Activated CD8-positive, alpha-beta memory T cell treated with anti-CD3 and anti-CD28 coated beads for 1 hour (primary cell): Measurements from ENCODE around the gene BMI1.

Experiments
- DNase-seq, 2 donors: peaks; one replicate each; pipeline ENCODE4 v3.0.0-alpha.2; 2020; ENCODE audit warnings: low read depth in 1 of 2; ENCODE audit errors: extremely low read depth in 1 of 2

The BMI1 gene

DNA sequence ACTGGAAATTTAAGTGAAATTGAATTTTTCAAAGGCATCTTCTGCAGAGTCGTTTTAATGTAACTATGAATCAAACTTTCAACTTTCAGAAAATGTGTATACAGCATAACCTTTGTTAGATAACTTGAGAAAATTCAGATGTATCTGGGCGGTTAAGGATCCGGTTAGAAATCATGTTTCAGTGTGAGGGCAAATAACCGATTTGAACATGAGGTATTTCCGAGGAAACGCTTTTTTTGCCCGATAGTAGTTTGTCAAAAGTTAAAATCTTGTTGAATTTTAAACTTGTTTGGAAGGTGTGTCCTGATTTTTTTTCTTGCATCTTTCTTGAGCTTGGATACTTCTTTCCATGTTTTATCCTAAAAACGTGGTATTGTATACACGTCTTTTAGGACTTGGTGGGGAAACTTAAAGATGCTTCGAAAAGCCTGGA lies 1.3 kb upstream of the BMI1 start:
- DNase-seq = no peak

DNA sequence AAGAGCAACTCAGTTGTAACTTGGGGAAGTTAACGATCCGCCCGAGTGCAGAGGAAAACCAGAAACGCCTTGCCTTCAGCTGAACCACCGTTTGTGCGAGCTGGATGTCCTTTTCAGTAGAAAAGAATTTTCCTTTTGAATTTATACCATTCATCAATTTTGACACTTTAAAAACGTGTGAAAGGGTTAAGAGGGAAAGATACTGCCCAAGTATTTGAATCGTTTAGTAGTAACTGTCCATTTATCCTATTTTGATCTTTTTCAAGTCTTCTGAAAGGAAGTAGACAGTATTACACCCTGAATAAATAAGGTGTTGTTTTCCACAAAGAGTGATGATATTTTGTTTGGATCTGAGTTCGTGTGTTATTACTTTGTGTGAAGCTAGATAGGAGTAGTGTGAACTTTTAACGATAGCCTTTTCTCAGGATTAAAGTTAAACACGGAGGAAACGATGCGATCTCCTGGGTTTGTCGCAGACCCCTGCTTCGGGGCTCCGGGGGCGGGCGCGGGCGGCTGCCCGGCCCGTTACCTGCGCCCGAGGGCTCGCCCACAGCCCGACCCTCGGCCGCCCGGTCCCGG lies 830 bp upstream of the BMI1 start:
- DNase-seq = no peak

DNA sequence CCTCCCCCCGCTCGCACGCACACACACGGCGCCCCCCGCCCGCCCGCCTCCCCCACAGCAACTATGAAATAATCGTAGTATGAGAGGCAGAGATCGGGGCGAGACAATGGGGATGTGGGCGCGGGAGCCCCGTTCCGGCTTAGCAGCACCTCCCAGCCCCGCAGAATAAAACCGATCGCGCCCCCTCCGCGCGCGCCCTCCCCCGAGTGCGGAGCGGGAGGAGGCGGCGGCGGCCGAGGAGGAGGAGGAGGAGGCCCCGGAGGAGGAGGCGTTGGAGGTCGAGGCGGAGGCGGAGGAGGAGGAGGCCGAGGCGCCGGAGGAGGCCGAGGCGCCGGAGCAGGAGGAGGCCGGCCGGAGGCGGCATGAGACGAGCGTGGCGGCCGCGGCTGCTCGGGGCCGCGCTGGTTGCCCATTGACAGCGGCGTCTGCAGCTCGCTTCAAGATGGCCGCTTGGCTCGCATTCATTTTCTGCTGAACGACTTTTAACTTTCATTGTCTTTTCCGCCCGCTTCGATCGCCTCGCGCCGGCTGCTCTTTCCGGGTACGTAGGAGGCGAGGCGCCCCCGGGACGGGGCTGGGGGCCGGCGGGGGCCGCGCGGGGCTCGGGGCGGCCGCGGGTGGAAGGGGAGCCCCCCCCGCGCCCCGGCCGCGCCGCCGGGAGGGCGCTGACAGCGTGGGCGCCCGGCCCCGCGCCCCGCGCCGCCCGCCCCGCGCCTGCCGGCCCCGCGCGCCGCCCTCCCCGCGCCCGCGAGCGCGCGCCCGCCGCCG lies 441 bp downstream of the BMI1 start:
- no peak for DNase-seq

DNA sequence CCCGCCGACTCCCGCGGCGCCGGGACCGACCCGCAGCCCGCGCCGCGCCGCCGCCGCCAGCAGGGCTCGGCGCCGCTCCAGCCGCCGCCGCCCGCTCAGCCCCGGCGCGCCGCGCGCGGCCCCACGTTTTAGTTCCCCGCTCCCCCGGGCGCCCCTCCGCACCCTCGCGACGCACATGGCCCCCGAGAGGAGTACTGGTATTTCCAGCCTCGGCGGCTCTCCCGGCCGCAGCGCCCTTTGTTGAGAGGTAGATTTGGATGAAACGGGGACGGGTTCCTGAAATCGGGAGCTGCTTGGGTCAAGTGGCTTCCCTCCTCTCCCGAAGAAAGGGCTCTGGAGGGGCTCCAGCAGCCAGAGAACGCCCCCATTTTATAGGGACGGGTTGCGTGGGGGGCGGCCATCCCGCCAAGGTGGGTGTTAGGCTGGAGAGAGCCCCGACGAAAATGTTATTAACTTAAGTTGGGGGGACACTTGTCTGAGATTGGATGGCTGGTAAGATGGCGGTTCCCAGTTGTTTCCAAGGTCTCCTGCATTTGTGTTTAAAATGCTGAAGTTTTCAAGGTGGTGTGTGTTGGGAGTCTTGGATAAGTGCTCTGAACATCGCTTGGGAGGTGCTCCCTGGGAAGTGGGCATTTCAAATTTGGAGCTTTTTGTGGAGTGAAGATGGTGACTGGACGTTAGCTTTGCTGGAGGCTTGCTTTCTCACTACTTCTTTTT lies 1.2 kb downstream of the BMI1 start:
- DNase-seq = no peak

DNA sequence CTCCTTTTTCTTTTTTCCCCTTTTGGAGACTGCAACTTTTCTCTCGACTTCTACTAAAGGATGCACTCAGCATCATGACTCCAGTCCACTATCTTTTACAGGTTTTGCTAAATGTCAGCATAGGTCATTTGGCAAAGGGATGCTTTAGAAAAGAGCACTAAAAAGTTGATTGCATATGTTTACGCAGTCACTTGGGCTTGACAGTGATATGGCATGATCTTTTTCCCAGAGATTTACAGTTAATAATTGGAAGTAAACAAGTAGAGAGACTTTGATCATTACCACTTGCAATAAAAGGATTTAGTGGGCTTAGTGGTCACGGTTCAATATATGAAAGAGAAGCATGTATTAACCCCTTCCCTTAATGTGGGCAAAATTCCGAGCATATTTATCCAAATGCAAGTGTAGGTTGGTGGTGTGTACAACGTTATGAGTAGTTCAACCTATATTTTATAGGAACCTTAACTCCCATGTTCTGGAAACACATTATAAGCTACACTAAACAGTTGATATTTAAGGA lies 1.8 kb downstream of the BMI1 start:
- no peak for DNase-seq

DNA sequence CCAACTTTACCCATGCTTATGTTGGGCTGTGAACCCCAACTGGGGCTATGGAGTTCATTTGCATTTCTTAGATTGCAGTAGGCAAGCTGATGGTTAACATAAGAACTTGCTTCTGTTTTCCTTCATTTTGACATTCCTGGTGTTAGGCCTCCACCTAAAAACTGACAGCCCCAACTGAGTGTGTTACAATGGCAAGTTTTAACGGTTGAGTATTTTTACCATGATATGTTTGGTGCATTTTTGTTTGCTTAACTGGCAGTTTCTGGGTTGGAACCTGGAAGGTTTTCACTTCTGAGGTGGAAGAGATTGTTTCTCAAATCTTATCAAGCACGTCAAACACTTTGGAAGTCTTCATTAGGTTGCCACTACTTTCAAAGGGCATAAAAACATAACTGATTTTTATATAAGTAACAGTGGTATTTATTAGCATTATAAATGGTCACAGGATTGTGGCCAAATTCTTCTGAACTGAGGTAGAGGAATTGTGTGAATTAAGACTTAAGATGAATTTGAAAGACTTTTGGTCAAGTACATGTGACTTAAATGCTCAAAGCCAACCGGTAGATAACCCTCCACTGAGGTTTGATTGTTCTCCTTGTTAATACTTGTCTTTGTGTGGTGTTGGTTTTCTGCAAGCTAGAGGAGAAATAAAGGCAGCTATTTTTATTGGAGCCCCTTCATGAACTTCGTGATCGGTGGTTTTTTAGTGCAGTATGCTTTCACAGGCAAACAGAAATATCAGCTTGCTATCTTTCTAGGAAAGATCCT lies 2.8 kb downstream of the BMI1 start:
- no peak for DNase-seq

DNA sequence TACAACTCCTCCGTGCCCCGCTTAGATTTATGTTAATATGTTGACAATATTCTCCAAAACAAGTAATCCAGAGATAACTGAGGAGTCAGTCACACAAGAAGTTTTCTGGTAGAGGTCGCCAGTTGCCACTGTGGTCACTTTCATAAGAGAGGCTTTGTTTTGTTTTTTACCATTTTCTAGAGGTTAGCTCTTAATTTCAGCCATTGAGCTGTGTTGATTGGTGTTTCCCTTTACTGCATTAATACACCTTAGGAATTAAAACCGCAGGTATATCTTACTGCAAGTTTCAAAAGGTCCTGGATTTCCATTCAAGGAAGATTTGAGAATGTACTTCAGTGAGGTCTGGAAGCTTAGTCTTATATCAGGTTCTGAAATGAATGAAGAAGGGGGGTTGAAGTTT lies 3.5 kb downstream of the BMI1 start:
- DNase-seq = no peak

DNA sequence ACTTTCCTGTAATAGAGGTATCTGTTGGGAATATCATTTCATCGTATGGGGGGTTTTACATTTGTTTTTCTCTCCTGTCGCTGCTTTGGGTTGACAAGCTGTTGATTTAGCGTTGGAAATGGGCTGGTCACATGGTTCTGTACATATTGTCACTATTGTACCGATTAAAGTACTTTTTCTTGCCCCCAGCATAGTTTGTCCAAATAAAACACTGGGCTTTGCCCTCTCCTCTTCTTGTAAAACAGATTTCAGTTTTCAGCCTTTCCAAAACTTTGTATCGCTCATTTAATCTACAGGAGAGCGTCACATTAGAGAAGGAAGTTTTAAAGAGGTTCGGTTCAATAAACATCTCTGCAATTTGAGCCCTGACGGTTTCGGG lies 4.0 kb downstream of the BMI1 start:
- DNase-seq = no peak

DNA sequence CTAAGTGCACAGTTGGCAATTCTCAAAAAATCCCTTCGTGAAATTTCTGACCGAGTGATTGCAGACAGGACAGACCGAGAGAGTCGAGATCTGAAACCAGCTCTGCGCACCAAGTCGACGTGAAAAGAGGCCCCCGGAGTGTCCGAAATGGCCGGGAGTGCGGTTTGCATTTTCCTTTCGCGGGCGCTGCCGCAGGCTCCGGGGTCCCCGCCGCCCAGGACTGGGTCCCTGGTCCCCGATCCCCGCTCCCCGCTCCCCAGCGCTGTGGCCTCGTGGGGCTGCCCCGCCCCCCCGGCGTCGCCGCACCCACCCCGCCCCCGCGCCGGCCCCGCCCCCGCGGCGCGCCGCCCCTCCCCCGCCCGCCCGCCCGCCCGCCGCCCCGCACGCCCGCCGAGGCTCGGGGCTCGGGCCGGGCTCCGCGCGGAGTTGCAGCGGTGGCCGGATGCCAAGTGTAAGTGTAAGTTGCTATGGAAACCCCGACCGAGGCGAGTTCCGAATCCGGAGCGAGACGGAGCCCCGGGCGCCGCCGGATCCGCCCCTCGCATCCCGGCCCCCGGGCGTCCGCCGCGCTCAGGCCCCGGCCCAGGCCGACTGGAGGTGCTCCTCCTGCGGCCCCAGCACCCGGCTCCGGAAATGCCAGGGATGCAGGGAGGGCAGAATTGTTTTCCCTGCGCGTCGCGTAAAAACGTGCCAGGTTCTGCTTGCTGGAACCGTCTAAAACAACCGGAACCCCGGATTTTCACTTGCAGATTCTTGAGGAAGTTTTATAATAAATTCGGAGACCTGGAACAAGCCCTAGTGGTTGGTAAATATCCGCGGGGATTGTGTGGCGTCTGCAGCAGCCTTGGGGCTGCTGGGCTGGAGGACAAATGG lies 4.6 kb downstream of the BMI1 start:
- DNase-seq = peak in 1 of 2 donors; percentile 58

DNA sequence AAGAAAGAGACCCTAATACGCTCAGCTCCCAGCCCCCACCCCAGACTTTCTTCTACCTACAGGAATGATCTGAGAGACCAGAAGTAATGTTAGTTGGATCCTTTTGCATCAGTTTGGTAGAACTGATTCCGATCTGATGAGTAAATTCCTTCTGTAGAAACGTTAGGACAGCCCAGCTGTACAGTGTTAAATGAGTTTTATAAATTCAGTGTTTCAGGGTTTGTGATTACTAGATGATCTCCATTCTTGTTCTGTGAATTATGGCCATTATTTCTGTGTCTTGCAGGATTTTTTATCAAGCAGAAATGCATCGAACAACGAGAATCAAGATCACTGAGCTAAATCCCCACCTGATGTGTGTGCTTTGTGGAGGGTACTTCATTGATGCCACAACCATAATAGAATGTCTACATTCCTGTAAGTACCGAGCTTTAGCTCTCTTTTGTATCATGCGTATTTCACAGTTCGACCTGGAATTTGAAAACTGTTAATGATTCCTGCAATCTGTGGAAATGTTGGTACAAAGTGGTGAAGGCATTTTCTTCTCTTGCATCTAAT lies 5.3 kb downstream of the BMI1 start:
- no peak for DNase-seq

DNA sequence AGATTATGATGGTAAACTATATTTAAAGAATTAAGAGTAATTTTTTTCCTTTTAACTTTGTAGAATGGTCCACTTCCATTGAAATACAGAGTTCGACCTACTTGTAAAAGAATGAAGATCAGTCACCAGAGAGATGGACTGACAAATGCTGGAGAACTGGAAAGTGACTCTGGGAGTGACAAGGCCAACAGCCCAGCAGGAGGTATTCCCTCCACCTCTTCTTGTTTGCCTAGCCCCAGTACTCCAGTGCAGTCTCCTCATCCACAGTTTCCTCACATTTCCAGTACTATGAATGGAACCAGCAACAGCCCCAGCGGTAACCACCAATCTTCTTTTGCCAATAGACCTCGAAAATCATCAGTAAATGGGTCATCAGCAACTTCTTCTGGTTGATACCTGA lies 8.3 kb downstream of the BMI1 start:
- no peak for DNase-seq

DNA sequence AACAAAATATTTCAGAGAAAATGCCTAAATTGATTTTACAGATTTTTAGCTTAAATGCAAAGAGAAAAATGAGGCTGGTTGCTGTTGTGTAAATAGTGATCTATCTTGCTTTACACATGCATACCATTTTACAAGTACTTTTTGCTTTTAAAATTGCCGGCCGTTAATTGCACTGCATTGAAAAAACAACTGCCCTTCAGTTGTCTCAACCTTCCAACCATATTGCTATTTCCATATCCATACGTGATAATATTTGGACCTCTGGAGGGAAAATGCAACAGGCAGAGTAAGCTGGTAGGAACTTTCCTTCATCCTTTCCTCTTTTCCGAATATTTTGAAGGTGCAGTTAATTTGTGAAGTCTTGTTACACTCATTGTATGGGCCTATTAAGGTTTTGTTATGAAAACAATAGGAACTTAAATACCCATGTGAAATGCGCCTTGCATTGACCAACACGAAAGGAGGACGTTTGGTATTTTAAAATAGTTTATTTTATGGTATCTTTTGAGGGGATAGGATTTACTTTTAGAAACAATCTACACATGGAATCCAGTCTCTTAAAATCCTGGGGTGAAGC lies 11.3 kb downstream of the BMI1 start:
- no peak for DNase-seq

DNA sequence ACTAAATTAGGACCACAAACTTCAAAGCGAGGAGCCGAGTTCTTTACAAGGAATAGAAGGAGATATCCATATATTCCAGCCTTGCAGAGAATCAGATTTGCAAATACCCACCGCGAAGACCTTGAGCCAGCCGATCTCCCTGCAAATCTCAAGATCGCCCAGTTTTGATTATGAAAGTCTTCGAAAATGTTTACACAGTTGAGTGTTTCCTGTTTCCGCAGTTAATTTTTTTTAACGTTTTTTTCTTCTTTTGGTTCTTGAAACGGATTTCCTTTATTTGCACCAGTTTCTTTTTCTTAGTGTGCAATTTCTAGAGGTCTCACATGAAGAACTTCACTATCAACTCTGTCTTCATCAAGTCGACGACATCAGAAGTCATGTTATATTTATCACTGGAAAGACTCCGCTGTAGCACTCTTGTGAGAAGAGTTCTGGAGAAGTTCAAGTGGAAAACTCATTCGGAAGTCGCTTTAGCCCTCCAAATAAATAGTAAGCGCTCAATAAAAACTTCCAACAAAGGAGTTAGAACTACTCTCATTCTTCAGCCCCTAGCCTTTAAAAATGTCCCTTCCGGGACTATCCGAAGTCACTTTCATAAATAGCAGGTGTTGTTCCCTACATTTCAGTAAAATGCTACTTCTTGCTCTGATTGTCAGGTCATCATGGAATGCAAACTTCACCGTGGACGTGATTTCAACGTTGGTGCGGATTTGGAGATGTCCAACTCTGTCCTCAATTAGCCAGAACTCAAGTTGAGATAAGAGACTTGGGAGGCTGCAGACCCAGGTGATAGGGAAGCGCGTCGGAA lies 12.5 kb downstream of the BMI1 start:
- DNase-seq = no peak

DNA sequence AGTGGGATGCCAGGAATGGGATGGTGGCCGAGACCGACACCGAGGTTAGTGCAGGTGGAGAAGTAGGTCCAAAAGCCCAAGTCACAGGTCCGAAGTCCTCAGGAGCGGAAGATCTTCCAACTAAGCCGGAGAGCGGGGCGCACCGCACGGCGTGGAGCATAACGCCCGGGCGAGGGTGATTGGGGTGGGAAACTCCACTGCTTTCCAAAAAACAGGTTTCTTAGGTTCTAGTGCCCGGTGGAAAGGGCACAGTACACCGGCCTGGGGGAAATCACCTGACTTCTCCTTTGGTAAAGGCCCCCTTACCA lies 13.0 kb downstream of the BMI1 start:
- DNase-seq = no peak

DNA sequence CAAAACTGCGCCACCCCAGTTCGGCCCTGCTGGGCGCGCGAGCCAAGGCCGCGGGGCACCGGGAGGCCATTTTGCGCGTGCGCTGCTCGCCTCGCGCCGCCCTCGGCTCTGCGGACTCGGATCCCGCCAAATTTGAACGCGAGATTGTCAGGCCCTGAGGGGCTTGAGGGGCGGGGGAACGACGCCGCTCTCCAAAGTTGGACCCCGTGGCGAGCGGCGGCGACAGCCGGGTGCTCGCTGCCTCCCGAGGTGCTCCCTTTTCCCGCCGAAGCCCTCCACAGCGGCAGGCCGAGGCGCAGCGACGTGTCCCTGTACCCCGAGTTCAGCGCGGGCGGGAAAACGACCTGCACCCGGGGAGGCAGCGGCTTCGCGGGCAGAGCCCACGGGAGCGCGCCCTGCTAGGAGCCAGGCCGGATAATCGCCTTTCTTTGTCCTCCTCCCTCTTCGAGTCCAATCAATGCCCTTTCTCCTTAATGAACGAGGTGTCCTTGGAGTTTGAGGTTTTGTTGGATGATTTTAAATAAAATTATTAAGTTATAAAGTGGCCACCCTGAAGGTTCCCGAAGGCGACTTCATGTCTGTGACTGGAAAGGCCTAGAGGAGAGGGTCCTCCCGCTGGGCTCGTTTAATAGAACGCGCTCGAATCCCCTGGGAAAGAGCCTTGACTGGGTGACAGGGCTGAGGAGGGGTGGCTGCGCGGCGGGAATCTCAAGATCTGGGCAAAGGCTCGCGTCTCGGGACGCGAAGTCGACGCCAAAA lies 13.7 kb downstream of the BMI1 start:
- no peak for DNase-seq

DNA sequence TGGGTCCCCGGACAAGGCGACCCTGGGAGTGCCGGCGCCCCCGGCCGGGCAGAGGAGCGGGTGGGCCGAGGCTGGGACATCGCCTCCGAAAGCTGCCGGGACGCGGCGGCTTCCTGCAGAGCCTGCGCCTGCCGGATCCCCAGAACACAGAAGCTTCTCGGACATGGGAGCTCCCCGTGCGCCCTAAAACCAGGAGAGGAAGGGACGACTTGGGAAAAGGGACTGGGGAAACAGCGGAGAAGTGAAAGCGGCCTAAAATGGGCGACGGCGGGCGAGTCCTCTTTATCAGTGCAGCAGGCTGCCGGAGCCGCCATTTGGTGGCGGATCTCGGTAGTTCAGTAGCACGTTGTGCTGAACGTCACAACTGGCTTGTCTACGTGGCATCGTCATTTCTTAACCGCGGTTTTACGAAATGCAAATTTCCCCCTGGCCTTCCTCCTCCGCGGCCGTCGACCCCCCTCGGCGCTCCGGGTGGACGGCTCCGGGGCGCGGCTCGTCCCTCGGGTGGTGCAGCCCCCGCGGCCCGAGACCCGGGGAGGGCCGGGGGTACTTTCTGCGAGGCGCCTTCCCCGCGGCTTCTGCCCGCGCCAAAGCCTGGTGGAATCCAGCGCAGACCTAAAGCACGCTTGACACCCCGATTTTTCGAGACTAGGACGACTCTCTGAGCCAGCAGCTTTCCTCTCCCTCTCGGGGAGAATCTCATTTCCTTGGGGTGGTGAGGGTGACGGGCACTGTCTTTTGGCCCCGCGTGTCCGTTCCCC lies 14.5 kb downstream of the BMI1 start:
- no peak for DNase-seq

DNA sequence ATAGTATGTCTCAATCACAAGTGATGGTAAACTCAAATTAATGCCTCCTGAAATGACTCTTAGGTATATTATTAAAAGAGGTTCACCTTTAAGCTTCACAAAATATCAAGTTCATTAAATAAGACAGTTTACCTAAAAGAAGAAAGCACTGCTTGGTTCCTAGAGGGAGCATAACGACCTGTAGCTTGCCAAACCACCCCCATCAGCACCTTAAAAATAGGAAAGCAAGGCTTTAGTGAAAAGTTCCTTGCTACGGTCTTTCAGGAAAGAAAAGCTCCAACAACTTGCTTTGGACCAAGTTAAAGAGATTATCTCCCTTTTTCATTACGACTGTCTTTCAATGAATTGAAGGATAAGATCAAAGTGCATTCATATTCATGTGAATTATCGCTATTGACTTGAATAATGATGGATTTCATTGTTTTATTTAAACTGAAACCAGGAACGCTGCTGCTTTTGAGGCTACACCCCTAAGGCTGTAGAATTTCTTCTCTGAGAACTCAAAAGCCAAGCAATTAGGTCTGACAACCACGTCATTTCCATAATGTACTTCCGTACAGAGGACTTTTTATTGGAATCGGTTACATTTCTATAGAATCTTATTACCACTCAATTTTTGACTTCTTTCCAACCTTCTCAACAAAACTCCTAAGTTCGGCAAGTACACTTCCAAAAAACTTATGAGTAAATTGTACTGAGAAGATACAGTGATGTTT lies 17.4 kb downstream of the BMI1 start:
- DNase-seq = no peak
